ENCODE data around the gene MAST4. TPM values are rescaled to one million over a fixed set of nuclear protein-coding genes. Genes with fewer than 3 reads are reported as not detected.
A peak's percentile ranks its signal among the peaks of the same experiment; 100 is the strongest.

The MAST4 gene
- total and polyA plus RNA-seq, 8 donors = 5.9 to 29.7 (median 10.0) TPM

DNA sequence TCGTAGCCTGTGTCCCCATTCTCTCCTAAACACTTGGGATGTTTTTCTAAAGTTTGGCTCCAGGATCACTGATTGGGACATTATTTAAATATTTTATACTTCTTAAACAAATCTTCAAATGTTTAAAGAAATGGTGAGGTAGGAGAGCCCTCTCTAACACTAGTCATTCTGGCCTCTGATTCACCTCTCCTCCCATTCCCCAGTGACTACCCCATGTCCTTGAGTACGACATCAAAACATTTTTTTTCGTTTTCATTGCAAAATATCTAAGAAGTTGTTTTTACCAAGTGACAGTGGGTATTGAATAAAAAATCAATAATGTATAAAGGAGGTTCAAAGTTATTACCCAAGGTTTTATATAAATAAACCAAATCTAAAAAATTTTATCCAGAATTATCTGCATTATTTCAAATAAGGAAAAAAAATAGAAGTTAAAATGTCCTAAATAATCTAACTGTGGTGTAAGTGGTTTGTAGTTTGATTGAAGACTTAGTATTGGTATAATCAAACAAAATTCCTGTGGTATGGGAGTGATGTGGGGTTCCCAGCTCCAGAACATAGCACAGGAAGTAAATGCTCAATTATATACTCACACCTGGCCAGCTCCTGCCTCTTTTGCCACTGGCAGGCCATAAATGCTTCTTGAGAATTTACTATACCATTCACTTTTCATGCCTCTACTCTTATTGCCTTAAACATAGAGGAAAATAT lies 51.1 kb downstream of the MAST4 start:
- 68 to 82% methylated on average over 3 of the region's 3 CpGs for WGBS, 2 donors
- FAIRE-seq = no peak
- H3K27me3 ChIP-seq = no peaks in the 10 kb centered on the region
- no peak for DNase-seq
- ATAC-seq = no peak
- H3K4me1 ChIP-seq = peaks cover 0 to 8% (median 0%) of the 10 kb centered on the region in 3 donors
- H3K9me3 ChIP-seq = no peaks in the 10 kb centered on the region
- intact Hi-C loops (cut with DNase I) = no loop called here
- H3K27ac ChIP-seq = no peak overlapping the region
- no peak overlapping the region for H3K4me3 ChIP-seq
- no peak for TF ChIP-seq CTCF (IDR thresholded peaks at IDR 0.05)
- no peaks in the 10 kb centered on the region for H3K36me3 ChIP-seq

GRCh38 chr5:66652818-66653217 lies 56.6 kb downstream of the MAST4 start:
- 83 to 89% methylated on average over 3 of the region's 3 CpGs for WGBS, 2 donors
- no peak for DNase-seq
- FAIRE-seq = no peak

GRCh38 chr5:66653325-66653724 lies 57.1 kb downstream of the MAST4 start:
- intact Hi-C loops (cut with DNase I) = no loop called here
- Histone ChIP-seq H3K27me3 (no peaks in the 10 kb centered on the region), H3K36me3 (no peaks in the 10 kb centered on the region), H3K9me3 (no peaks in the 10 kb centered on the region), H3K27ac (no peak overlapping the region), H3K4me3 (no peak overlapping the region), H3K4me1 (peaks cover 0 to 4% (median 0%) of the 10 kb centered on the region in 3 donors)
- DNase-seq (no peak), ATAC-seq (no peak), FAIRE-seq (no peak)
- TF ChIP-seq CTCF (IDR thresholded peaks at IDR 0.05) = no peak
- 73 to 86% methylated on average over 1 of the region's 1 CpG for WGBS, 2 donors

More at GRCh38 chr5:66652818-66653217, 56.6 kb downstream of the MAST4 start:
- H3K4me3 ChIP-seq = no peak overlapping the region
- no peaks in the 10 kb centered on the region for H3K9me3 ChIP-seq
- peaks cover 0 to 4% (median 0%) of the 10 kb centered on the region in 3 donors for H3K4me1 ChIP-seq
- intact Hi-C loops (cut with DNase I) = no loop called here
- TF ChIP-seq CTCF (IDR thresholded peaks at IDR 0.05) = no peak
- H3K27ac ChIP-seq = no peak overlapping the region
- no peaks in the 10 kb centered on the region for H3K27me3 ChIP-seq
- ATAC-seq = no peak
- no peaks in the 10 kb centered on the region for H3K36me3 ChIP-seq

DNA sequence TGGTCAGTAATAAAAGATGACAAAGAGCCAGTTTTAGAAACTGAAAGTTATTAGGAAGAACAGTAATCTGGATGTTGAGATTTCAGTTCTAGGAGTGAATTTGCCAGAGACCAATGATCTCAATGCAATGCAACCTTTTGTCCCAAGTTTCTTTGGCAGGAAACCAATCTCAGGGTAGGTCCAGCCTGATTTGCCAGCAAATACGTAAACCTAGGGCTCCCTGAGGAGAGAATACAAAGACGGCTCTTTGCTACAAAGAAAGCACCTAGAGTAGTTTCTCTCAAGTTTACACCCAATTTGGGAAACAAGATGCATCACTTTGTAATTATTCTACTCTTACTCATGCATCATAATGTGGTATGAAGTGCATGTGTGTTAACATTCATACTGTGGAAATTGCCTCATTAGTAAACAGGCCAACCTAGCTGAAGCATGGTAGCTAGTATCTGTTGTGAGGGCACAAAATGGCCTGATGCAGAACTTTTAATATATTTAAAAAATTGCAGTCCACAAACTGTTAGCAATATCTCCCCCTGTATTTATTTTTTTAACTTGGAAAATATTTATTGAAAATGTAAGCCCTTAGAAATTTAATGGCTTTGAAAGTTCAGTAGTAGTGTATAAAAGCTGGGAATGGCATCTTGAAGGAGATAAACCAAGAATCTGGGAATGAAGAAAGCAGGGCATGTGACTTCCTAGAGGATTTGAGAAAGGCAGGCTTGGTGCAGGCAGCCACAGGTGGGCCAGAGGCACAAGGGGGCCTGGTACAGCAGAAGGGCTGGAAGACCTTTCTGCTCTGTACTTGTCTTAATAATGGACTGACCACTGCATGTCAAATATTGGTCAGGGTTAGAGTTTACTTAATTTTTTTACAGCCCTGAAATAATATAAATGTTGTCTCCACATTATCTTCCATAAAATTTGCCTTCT lies 59.5 kb downstream of the MAST4 start:
- DNase-seq = peak in 1 of 6 donors; percentile 18
- ATAC-seq = peak; percentile 46 to 70 (median 58)
- 59 to 63% methylated on average over 2 of the region's 2 CpGs for WGBS, 2 donors

More for the DNA sequence above, 59.5 kb downstream of the MAST4 start:
- intact Hi-C loops (cut with DNase I) = no loop called here
- Histone ChIP-seq H3K4me3 (no peak overlapping the region), H3K27me3 (no peaks in the 10 kb centered on the region), H3K27ac (peak overlapping the region in 2 of 4 donors; percentile 7 to 30), H3K36me3 (no peaks in the 10 kb centered on the region), H3K9me3 (no peaks in the 10 kb centered on the region), H3K4me1 (peaks cover 0 to 4% (median 0%) of the 10 kb centered on the region in 3 donors)
- no peak for TF ChIP-seq CTCF (IDR thresholded peaks at IDR 0.05)
- no peak for FAIRE-seq

All from pancreas (tissue), 10 donors.